GM18909 (cell line): ENCODE data around the gene MARCHF10.
A peak's percentile ranks its signal among the peaks of the same experiment; 100 is the strongest.
"Not testable (repeated sequence)": the region's sequence is repeated elsewhere in the genome, so short reads cannot be mapped to it uniquely, and the experiment has no call there.

Experiments
- ATAC-seq: cut with Tn5 transposase; IDR thresholded peaks from one replicate; pipeline ENCODE4 v1.9.1; 2021; ENCODE audit warnings: mild to moderate bottlenecking; ENCODE audit not compliant: unreplicated experiment, poor library complexity

The MARCHF10 gene

DNA sequence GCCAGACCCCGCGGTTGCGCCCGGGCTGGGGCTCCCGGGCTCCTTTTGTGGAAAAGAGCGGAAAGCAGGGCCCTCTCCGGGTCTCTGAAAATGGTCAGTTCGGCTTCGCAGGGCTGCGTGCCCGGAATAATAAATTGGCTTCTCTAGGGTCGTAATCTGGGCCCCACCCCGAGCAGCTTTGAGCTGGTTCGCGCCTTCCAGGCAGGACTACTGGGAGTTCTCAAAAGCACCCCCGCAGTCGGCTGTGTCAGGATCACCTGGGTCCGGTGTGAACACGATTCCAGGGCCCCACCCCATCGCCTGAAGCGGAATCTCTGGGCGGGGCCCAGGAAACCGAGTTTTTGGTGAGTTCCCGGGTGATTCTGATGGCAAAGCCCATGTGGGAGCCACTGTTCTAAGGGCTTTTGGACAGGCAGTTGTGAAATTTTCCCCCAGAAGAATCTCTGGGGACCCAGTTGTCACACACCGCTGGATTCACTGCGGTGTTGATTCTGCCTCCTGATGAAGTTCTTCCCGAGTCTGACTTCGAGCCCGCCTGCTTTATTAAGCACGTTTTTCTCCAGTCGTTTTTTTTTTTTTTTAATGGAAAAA, 103.6 kb downstream of the MARCHF10 start:
- no peak for ATAC-seq

GRCh38 chr17:62703776-62704380, 104.2 kb downstream of the MARCHF10 start:
- peak; percentile 88 for ATAC-seq

- ATAC-seq: peak; percentile 11
Measured at GRCh38 chr17:62703261-62703775, 104.8 kb downstream of the MARCHF10 start.

DNA sequence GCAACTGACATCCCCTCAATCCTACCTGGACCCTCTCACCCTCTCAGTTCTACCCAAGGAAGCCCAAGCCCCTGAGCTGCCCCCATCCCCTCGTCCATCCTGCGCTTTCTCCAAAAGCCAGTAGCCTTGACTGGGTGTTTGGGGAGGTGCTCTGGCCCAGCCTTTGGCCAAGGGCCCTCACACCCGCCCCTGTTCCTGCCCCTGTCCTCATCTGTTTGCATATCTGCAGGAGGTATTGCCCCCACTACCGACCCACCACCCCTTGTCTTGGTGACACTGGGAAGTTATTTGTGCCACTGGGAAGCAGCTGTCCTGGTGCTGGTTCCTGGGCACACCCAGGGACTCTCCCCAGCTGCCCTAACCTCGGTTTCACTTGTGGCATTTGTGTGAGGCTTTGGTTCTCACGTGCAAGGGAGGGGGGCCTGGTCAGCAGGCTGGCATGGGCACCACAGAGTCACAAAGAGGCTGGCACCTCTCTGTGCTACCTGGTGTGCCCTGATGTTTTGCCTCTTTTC, 105.3 kb downstream of the MARCHF10 start:
- no peak for ATAC-seq

DNA sequence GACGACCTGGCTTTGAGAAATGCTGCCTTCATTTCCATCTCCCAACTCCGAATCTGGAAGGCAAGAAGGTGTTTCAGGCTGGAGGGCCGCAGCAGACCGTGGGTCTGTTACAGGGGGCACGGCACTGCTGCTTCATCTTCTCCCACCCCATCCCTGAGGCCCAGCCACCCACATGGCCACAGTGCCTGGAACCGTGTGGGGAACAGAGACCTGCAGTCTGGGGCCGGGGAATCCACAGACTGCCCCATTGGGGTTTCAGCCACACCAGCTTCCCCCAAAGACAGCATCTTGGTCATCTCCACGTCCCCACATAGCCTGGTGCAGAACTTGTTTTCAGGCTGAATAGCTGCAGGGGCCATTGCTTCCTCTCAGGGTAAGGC, 106.4 kb downstream of the MARCHF10 start:
- no peak for ATAC-seq

DNA sequence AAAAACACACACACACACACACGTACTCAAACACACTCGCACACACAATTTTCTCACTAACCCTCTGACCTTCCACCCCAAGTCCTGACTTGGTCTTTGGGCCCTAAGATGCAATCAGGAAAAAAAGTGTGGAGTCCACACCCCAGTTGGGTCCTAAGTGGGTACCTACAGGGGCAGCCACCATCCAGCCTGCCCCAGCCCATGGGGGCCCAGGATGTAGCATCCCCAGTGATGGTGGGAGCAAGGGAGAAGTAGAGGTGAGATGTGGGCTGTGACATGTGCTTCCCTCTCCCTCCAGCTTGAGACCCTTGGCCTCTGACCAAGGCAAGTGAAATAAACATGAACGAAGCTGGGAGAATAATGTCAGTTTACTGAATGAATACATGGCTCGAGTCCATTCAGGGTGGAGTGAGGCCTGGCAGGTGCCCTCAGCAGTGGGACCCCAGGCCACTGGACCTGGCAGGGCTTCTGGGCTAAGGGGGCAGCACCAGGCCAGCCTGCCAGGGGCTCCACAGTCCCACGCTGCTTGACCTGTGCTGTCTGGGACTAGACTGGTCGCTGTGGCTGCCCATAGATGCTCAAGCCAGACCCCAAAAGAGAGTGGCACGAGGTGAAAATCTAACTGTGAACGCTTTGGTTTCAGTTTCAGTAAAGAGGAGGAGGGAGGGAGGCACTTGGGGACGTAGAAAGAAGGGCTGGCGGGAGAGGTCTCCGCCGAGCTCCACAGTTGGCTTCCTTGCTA, 107.0 kb downstream of the MARCHF10 start:
- ATAC-seq: no peak

GRCh38 chr17:62698459-62698858, 109.7 kb downstream of the MARCHF10 start:
- not testable (repeated sequence) for ATAC-seq

DNA sequence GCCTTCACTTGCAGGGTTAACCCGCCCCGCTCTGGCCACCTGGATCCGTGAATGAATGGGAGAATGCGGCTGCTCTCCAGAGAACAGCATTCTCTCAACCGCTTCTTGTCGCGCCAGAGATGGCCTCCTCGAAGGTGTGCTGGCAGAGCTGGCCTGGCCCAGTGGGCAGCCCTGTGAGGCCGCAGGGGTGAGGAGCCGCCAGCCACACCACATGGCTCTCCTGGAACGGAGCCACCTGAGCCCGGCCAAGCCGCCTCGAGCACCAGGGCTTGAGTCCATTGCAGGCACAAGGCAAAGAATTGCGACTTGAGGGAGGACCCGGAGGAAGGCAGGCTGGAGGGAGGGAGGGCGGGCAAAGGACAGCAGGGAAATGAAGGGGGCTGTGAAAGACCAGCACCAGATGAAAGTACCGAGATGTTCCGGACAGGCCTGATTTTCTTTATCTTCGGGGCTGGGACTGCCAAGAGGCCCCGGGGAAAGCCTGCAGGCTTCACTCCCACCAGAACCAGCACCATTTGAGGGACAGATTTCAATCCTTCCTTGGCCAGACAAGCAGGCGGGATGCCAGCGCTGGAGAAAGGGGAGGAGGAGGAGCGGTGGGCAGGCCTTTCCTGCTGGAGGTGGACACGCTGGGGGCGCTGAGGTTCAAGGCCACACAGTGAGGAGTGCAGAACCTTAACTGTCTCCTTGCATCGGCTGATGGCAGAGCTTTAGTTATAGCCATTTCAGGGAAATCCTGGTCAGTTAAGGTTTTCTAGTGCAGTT, 111.2 kb downstream of the MARCHF10 start:
- ATAC-seq: no peak

- no peak for ATAC-seq
Measured at GRCh38 chr17:62696256-62696655, 111.9 kb downstream of the MARCHF10 start.

DNA sequence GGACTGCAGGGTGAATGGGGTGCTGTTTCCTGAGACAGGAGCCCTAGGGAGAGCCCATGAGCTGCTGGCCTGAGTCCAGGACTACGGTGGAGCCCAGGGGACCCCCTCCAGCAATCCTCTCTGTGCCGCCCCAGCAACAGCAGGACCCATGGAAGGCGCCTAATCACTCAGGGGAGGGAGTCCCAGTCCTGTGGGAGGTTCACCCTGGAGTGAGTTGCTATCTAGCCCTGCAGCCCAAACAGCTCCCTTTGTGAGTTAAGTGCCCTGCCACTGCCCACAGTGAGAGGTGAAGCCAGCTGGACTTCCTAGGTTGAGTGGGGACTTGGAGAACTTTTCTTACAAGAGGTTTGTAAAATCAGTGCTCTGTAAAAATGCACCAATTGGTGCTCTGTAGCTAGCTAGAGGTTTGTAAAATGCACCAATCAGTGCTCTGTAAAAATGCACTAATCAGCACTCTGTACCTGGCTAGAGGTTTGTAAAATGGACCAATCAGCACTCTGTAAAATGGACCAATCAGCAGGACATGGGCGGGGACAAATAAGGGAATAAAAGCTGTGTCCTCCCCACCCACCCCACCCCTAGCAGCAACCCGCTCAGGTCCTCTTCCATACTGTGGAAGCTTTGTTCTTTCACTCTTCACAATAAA, 112.9 kb downstream of the MARCHF10 start:
- not testable (repeated sequence) for ATAC-seq

- ATAC-seq: no peak
Measured at GRCh38 chr17:62693616-62694409, 114.3 kb downstream of the MARCHF10 start.

DNA sequence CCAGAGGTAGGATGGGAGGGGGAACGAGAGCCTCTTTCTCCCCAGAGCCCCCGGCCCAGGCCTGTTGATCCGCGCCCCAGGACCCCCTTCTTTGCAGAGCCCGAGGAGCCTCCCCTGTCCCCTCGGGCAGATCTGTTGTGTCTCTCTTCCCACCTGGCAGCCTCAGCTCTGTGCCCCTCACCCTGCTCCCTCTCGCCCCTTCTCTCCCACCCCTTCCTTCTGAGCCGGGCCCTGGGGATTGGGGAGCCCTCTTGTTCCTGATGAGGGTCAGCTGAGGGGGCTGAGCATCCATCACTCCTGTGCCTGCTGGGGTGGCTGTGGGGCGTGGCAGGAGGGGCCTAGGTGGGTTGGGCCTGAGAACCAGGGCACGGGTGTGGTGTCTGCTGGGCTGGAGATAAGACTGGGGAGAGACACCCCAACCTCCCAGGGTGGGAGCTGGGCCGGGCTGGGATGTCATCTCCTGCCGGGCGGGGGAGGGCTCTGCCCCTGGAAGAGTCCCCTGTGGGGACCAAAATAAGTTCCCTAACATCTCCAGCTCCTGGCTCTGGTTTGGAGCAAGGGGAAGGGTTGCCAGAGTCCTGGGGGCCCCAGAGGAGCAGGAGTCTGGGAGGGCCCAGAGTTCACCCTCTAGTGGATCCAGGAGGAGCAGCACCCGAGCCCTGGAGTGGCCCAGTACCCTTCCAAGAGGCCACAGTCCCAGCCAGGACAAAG, 115.2 kb downstream of the MARCHF10 start:
- ATAC-seq: no peak

DNA sequence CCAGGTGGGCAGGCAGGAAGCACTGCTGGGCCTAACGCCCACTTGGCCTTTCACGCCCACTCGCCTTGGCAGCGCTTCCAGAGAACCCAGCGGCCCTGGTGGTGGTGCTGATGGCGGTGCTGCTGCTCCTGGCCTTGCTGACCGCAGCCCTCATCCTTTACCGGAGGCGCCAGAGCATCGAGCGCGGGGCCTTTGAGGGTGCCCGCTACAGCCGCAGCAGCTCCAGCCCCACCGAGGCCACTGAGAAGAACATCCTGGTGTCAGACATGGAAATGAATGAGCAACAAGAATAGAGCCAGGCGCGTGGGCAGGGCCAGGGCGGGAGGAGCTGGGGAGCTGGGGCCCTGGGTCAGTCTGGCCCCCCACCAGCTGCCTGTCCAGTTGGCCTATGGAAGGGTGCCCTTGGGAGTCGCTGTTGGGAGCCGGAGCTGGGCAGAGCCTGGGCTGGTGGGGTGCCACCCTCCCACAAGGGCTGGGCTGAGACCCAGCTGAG, 115.9 kb downstream of the MARCHF10 start:
- ATAC-seq: no peak

- ATAC-seq: not testable (repeated sequence)
Measured at GRCh38 chr17:62691589-62691915, 116.6 kb downstream of the MARCHF10 start.

DNA sequence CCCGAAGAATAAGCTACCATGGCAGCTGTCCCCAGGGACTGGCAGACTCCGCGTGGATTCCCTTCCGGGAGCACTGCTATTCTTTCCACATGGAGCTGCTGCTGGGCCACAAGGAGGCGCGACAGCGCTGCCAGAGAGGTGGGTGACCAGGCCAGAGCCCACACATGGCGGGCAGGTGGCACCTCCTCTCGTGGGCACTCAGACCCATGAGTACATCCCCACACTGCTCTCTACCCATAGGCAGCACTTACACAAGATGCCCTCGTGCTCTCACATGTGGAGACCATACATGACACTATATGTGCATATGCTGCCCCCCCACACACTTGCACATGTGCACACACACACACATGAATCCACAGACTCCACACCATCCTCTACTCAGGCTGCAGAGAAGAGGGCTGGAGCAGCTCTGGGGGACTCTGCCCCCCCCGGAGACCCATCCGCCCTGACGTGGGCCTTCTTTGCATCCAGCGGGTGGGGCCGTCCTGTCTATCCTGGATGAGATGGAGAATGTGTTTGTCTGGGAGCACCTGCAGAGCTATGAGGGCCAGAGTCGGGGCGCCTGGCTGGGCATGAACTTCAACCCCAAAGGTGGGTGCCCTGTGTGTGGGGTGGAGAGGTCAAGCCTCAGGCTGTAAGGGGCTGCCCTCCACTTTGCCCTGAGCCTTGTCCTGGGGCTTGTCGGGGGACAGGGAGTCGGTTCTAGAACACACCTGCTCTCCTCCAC, 117.8 kb downstream of the MARCHF10 start:
- no peak for ATAC-seq

DNA sequence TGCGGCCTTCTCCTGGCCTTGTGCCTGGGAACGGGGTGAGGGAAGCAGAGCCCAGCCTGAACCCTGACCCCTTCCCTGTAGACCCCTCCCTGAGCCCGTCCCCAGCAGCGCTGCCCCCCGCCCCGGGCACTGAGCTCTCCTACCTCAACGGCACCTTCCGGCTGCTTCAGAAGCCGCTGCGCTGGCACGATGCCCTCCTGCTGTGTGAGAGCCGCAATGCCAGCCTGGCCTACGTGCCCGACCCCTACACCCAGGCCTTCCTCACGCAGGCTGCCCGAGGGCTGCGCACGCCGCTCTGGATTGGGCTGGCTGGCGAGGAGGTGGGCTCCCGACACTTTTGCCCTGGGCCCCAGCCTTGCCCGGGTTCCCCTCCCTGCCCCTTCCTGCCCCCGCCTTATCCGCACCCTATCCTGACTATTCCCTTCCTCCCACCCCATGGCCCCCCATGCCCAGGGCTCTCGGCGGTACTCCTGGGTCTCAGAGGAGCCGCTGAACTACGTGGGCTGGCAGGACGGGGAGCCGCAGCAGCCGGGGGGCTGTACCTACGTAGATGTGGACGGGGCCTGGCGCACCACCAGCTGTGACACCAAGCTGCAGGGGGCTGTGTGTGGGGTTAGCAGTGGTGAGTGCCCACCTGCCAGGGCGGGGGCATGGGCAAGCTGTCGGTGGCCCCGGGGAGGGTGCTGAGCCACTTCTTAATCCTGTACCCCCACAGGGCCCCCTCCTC, 118.5 kb downstream of the MARCHF10 start:
- no peak for ATAC-seq

GRCh38 chr17:62688398-62689160, 119.5 kb downstream of the MARCHF10 start:
- ATAC-seq: no peak
